IPS-NIHi7 (cell line): Measurements from ENCODE around the gene NFIA.

Source experiments
- DNase-seq: peaks from one replicate; pipeline ENCODE4 v3.0.0; 2012; ENCODE audit warnings: mixed read lengths; ENCODE audit errors: extremely low spot score

NFIA gene

DNA sequence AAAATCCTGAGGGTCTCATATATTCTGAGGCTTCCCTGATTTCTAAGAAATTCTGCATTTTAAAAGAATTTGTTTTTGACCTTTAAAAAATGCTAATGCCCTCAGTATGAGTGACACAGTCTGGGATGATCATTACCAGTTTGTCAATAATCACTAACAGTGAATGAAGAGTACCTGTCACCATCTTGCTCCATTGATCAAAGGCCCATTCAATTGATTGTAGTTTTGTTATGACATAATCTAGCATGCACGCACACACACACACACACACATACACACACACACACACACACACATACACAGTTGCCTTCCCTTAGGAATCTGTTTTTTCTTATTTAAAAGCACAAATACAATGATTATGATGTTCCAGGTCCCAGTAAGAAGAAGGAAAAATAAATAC is 250.4 kb downstream of the NFIA start:
- no peak for DNase-seq

DNA sequence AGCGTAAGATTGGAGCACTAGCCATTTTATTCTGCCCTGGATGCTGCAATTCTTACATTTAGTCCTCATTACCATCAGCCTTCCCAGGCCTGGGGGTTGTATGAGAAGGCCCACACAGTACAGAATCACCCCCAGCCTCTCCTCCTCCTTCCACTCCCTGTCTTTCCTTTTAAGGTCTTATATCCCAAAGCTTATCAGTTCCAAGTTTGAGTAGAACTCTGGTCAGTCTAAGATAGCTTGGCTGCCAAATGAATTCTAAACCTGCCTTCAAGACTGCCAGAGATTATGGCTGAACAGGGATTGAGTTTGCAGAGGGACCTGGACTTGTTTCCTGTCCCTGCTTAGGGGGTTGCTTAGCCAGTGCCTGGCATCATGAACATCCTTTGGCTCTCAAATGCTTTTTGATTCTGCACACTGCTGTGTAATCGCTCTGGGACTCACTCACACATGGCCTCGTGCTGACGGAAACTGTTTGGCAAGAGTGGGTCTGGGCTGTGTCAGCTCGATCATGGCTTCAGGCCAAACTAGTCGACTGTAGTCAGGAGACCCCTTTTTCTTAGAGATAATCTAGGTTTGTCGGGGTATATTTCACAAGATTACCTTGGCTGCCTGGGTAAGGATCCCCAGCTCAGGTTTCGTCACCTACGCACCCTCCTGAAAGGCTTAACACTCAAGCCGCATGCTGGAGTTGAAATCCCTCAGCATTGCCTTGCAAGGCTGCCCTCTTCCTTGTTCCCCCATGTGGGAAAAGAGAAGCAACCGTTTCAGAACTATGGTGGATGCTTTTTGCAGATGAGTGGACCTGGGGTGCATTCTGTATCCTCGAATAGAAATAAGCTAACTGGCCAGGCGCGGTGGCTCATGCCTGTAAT is 252.6 kb downstream of the NFIA start:
- DNase-seq: no peak

DNA sequence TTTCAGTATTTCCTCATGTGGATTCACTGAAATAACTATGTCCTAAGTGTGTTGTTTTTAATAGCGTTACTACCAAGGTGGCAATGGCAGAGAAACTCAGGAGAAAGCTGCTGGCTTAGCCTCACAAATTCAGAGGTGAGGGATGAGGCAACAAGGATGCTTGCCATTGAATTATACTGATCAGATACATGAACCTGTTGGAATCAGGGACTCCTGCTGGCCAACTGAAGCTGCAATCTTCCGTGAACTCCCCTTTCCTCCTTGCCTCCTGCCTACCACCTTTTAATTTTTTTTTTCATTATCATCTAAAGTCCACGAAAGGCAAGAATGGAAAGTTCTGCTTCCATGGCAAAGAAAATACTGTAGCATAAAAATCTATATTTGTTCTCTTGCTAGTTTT is 254.7 kb downstream of the NFIA start:
- no peak for DNase-seq

DNA sequence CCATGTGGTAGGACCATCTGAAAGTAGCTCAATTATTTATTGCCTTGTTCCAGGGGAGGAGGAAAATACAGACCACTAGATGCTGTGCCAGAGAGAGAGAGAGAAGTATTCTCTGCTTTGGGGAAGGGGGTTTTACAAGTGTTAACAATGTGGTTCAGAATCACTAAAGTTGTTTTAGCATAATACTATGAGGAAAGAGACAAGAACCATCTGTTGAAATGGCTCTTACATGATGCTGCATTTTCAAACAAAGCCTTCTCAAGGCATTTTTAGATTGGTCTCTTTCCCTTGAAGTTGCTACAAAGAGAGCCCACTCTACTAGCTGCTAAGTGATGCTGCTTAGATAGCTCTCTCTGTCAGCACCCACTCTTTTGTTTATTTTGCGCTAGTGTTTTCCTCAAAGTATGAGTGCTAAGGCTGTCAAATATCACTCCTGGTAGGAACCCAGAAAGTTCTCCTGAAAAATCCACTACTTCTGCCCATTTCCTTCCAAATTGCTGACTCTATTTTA is 255.1 kb downstream of the NFIA start:
- no peak for DNase-seq

DNA sequence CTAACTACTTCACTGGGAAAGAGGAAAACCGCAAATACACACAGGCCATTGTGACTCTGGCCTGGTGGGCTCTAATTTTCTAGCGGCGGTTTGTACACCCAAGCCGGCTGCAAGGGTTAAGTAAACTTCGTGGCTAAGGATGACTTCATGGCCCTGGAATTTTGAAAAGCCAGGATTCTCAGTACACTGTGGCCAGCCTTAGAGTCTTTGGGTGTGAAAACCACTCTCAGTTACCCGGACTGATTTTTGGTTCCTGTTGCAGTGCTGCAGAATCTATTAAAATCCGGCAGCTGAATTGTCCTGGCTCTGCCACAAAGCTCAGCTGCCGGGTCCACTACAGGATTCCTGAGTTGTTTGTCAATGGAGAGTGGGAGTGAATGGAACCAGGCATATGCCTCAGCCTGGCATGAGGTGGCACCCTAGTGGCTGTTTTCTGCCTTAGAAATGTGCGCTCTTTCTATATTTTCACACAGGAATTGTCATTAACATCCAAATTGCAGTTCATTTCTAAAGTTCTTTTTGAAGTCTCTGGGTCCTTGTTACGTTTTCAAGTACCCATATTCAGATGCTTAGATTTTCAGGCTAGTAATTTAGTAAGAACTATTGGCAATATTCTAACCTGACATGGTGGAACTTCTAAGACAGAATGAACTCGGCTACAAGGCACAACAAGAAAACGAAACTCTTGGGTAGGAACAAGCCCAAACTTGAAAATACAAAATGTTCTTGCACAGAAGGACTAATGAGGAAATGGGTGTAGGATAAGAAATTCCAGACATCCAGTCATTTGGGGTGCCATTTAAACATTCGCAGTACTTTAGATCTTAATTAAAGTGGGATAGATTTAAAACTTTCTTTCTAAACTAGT is 255.9 kb downstream of the NFIA start:
- peak; percentile 70 for DNase-seq

DNA sequence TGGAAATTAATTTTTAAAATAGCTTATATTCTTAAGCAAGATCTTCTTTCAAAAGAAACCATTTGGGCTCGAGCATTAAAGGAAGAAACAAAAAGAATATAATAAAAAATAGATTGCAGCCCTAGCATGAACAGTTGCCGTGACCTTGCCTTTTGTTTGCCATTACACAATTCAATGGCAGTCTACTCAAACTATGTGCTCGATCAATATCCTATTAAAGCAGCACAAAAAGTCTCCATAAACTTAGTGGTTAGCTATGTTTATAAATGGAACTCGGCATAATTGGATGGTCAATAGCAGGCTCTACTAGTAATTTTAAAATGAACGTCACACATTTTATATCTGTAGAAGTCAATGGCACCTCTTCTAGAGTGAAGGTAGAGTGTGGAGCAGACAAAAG is 256.5 kb downstream of the NFIA start:
- DNase-seq: no peak

DNA sequence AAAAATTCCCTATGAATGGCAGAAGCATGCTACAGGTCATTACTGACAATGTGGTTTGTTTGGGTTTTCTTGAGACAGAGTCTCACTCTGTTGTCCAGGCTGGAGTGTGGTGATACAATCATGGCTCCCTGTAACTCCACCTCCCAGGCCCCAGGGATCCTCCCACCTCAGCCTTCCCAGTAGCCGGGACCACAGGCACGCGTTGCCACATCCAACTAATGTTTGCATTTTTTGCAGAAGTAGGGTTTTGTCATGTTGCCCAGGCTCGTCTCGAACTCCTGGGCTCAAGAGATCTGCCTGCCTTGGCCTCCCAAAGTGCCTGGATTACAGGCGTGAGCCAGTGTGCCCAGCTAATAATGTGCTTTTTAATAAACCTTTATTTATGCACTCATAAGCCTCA is 259.1 kb downstream of the NFIA start:
- no peak for DNase-seq

DNA sequence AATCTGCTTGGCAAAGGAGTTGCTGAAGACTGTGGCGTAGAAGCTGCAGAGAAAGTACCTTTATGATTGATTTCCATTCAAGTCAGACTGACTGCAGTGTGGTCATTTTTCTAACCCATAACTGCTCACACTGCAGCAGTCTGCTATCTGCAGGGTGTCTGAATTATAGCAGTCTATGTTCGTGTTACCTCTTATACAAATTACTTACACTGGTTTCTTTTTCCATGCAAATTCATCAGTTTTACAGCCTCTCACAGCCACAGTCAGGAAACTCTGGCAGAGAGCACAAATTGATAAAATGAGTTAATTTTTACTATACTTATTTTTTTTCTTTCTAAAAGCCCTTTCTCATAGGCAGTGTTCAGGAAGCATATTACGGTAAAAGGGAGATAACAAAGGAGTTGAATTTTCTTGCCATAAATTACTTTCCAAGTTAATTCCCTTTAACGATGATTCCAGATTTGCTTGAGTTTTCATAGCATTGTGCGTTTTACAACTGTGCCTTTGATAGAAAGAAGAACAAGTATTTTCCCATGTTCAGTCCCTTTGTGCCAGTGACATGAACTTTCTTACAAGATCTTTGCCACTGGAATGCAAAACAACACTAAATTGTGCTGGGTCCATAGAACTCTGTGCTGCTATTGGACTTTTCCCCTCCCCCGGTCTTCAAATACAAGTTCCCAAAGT is 261.5 kb downstream of the NFIA start:
- no peak for DNase-seq

DNA sequence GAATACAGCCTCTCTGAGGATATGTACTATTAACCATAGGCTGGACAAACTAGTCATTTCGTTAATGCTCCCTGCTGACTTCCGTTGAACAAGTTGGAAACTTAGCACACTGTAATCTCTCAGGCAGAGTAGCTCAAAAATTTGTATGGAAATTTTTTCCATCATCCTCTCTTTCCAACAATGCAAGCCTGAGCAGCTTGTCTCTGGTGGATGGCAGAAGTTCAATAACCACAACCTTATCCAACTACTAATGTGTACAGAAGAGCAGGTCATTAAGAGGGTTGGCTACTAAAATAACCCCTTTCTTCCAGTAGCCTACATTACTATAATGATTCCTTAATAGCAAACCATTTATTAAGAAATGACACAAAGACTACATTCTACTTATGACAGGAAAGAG is 262.3 kb downstream of the NFIA start:
- DNase-seq: no peak

DNA sequence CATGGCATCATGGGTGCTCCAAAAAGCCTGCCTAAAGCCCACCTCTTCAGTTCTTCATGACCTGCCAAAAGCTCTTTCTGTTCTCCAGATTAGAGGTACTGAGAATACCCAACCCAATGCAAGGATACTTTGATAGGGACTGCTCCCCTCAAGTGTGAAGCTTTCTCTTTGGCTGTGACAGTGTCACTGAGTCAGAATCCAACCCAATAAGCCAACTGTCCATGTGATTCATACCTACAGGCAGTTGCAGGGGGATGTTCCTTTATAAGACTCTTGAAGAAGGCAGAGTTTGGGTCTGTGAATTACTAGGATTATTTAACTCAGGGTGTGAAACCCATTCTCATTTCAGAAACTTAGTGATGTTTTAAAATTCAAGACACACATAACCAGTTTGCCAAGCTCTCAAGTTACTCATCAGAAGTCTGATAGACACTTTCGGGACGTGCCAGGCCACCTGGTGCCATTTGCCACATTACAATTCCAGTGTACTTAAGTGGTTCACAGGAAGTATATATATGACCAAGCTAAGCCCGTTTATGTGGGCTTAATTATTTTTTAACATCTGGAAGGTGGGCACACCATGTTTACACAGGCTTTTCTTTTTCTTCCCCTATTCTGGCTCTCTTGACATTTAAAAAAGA is 265.8 kb downstream of the NFIA start:
- DNase-seq: no peak

DNA sequence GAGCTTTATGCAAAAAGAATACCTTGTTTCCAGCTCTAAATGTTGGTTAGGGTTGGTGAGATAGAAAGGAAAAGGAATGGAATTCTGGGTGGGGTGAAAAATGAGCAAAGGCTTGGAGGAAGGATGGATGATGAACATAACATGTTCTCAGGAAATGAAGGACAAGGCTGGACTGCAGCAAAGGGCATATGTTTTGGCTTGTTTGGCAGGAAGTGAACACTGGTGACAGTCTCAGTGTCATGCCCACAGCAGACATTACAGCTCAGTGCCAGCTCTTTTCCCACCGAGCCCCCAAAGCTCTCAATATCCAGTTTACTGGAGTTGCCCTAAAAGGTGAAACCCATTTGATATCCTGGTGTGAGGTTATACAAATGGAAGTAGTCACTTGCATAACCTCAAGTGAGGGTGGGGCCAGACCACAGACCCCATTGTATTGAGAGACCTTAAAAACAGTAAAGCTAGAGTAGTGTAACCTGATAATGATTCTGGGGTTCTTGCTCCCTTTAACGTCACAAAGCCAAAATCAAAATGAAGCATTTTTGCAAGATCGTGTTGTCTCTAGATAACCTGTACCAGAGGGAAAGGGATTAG is 270.6 kb downstream of the NFIA start:
- DNase-seq: peak; percentile 28

DNA sequence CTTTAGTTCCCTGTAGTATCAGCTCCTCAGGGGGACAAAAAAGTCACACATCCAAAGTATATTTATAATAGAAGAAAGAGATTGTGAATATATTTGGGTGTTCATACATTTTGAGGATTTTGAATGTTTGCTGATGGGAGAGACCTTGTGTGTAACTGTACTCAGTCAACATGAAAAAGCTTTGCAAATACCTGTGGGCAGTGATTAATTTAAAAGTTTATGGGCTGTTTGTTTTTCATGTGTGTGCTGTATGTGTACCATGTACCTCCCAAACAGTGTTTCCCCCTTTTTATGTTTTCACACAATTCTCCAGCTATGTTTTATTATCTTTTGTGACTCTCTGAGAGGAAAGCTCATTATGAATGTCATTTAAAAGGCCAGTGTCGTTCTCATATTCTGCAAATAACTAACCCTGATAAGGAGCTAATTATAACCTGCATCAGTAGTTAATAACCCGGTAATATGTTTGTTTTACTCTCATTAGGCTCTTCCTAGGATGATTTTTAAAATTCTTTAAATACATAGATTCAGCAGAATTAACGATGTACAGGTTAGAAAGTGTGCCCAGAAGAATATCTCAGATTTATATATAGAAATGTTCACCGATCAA is 271.5 kb downstream of the NFIA start:
- no peak for DNase-seq

DNA sequence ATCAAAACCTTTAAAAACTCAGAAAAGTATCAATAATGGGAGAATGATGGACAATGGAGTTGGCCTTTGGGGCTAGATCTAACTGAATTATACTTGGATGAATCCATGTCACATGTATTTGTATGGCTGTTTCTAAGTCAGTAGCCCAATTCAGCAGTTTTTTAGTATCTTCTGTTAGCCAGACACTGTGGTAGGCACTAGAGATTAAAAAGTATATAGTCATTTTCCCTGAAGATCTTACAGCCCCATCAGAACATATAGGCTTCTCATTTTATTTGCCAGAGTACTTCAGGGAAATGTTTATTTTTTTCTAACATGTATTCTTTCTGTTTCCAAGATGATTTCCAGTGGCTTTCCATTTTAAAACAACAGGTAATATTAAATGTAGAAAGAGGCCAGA is 273.7 kb downstream of the NFIA start:
- DNase-seq: no peak

DNA sequence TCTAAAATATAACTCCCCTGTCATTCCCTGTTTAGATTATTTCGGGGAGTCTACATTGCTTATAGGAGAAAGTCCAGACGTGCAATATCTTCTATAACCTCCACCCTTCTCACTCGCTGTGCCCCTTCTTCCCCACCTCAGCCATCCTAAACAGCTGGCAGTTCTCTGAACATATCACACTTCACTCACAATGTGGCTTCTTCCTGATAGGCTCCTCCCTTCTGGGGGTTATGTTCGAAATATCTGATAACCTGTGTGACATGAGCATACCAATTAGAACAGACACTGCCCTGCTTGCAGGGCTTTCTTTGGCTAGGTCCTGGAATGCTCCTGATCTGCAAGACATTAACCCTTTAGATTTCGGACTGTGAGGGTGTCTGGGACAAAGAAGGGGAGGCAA is 274.6 kb downstream of the NFIA start:
- no peak for DNase-seq

DNA sequence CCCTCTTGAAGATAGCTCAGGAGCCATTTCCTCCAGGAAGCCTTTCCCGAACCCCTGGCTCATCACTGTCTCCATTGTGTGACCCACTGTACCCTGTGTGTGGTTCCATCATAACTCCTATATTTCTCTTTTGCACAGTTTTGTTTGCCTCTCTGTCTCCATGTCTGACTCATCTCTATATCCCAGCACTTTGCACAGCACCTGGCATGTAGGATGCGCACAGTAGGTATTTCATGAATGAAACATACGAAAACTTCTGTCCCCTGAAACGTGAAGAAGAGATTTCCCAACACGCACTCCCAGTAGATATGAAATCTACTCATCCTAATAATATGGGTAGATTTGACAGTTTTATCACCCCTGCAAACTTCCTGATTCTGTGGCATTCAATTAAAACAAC is 275.2 kb downstream of the NFIA start:
- DNase-seq: no peak

DNA sequence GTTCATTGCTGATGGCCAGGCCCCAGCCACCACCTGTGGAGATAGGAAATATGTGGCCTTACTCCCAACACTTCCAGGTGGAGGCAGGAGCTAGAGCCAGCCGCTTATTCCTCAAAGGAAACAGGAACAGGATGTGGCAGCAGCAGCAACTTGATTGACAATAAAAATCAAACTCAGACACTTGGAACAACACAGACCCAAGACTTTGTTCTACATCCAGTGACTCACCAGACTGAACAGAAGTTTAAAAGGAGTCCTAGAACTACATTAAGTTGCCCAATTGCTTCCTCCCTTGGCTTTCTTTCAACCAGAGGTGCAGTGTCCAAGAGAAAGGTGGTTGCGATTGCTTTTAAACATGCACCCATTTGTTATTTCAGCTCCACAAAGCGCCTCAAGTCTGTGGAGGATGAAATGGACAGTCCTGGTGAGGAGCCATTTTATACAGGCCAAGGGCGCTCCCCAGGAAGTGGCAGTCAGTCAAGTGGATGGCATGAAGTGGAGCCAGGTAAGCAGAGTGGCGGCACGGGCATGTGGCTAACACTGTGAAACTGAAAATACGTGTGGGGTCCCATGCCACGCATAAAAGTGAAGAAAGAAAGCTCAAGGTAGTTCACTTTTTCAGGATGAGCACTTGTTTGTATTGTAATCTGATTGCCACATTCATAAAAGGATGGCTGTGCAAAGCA is 276.6 kb downstream of the NFIA start:
- no peak for DNase-seq

DNA sequence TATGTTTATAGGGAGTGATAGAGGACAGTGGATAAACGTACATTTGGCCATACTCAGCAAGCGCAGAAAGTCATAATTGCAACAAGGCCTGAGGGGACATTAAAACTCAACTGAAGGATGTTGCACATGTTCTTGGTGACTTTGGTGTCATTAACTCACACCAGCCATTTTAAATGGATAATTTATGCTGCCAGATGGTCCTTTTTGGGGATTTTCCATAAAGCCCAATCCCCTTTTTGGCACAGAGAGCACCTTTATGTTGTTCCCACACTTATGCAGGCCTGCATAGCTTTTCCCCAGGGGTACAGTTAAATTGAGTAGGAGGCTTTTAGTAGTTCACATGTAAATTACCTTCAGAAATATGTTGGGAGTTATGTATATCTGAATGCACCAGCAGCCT is 279.6 kb downstream of the NFIA start:
- DNase-seq: no peak

DNA sequence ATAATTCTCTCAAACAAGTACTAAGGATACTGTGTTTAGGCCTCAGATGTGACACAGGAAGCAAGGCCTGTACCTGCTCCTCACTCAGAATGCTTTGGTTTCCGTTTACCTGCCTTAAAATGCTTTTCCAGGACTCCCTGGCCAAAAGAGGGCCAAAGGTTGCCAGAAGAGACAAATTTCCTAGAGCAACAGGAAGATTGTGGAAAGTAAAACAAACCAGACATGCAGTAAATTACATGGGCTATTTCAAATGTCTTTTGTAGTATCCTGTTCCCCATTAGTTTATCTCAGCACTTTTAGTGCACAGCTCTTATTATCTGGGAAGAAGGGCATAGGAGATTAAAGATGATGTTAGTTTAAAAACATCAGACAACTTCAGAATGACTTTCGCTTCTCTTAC is 280.0 kb downstream of the NFIA start:
- DNase-seq: no peak

DNA sequence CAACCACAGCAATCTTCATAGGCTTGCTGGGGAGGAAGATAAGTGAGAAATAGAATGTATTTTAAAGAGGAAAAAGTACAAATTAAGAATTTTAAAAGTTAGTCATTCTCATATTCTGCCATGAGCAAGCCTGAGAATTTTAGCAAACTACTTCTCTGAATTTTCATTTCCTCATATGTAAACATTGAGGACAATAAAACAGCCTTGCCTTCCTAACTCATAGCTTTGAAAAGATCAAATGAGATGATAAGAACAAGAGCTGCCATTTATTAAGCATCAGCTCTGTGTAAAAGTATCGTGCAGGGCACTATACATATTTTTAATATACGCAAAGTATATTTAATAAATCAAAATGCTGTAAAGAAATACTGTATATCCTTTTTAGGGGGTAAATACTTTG is 286.0 kb downstream of the NFIA start:
- no peak for DNase-seq

DNA sequence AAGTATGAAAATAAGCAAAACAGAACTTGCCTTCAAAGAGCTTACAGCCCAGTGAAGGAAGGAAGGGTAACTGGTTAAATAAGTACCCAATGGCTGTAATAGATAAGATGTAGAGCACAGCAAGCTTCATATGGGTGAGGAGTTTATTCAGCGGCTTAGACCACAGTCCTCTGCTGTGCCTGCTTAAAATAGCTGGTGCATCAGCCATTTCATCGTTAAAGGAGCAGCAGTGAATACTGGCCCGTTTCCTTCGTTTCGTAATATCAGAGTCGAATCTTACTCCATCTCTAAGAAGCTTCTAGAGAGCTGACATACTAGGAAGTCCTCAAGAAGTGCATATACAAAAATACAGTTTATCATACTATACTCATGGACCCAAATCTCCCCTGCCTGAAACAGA is 286.5 kb downstream of the NFIA start:
- DNase-seq: no peak
